SK-N-SH (cell line): ENCODE data around the gene PIP5K1B. TPM values are rescaled to one million over a fixed set of nuclear protein-coding genes. Genes with fewer than 3 reads are reported as not detected.

ENCODE experiments used
- CTCF ChIA-PET: fragments of 300-600, 350-600 bp; formaldehyde crosslinking; extraction: SDS; loops from one replicate; lab custom pipeline; 2021; lab: Yijun Ruan, JAX
- POLR2A ChIA-PET: fragments of 350-600 bp; sonication (Branson Sonifier 250); formaldehyde crosslinking; extraction: SDS; loops from one replicate; lab custom pipeline; 2020; ENCODE audit warnings: antibody characterized with exemption, inconsistent platforms; lab: Yijun Ruan, JAX
- DNase-seq: peaks from one replicate; pipeline ENCODE4 v3.0.0; 2012
- H2AFZ ChIP-seq: fragments of 200-600 bp; sonication (generic); 2 replicates; pipeline ENCODE4 v1.8.1; 2016; ENCODE audit warnings: antibody characterized with exemption, mild to moderate bottlenecking, low read depth
- H3F3A ChIP-seq: fragments of 200-600 bp; sonication (generic); replicated peaks from 2 replicates; pipeline ENCODE3; 2016; ENCODE audit warnings: antibody characterized with exemption, mild to moderate bottlenecking; ENCODE audit not compliant: insufficient read depth
- H3K27ac ChIP-seq, 2 experiments: fragments of 200-500 bp in 1 of 2; fragments of 200-600 bp in 1 of 2; sonication (Bioruptor generic) in 1 of 2; sonication (generic), shearing (Covaris generic) in 1 of 2; 2 replicates each; pipeline versions ENCODE4 v1.5.1 to v1.6.1; 2014 to 2016; ENCODE audit warnings: low read depth in 2 of 2, inconsistent platforms in 1 of 2, low read length in 1 of 2, mild to moderate bottlenecking in 1 of 2, mixed read lengths in 1 of 2
- H3K27me3 ChIP-seq: fragments of 200-600 bp; sonication (generic), shearing (Covaris generic); 2 replicates; pipeline ENCODE4 v1.6.1; 2016; ENCODE audit warnings: mixed run types; ENCODE audit not compliant: insufficient read depth
- H3K36me3 ChIP-seq, 2 experiments: fragments of 200-500 bp in 1 of 2; fragments of 200-600 bp in 1 of 2; sonication (Bioruptor generic) in 1 of 2; sonication (generic) in 1 of 2; replicated peaks in 1 of 2; 2 replicates each; pipeline versions ENCODE3 to v1.5.1; 2014 to 2016; ENCODE audit warnings: low read length in 1 of 2, mild to moderate bottlenecking in 1 of 2; ENCODE audit not compliant: insufficient read depth in 2 of 2, control insufficient read depth in 1 of 2
- H3K4me1 ChIP-seq, 2 experiments: fragments of 200-500 bp in 1 of 2; fragments of 200-600 bp in 1 of 2; sonication (Bioruptor generic) in 1 of 2; sonication (generic), shearing (Covaris generic) in 1 of 2; 2 replicates each; pipeline versions ENCODE4 v1.5.1 to v1.6.1; 2014 to 2016; ENCODE audit warnings: low read depth in 1 of 2, low read length in 1 of 2, mixed run types in 1 of 2; ENCODE audit not compliant: insufficient read depth in 2 of 2, control insufficient read depth in 1 of 2
- H3K4me2 ChIP-seq: fragments of 200-600 bp; sonication (generic), shearing (Covaris generic); 2 replicates; pipeline ENCODE4 v1.6.1; 2017; ENCODE audit warnings: mixed run types
- H3K4me3 ChIP-seq, 2 experiments: fragments of 200-500 bp in 1 of 2; fragments of 200-600 bp in 1 of 2; sonication (Bioruptor generic) in 1 of 2; sonication (generic), shearing (Covaris generic) in 1 of 2; 2 replicates each; pipeline versions ENCODE4 v1.5.1 to v1.8.1; 2014 to 2016; ENCODE audit warnings: low read depth in 2 of 2, inconsistent platforms in 1 of 2, low read length in 1 of 2, mild to moderate bottlenecking in 1 of 2, mixed read lengths in 1 of 2, moderate library complexity in 1 of 2
- H3K79me2 ChIP-seq: fragments of 200-600 bp; sonication (generic); 2 replicates; pipeline ENCODE4 v1.8.1; 2017; ENCODE audit warnings: mild to moderate bottlenecking; ENCODE audit not compliant: insufficient read depth
- H3K9ac ChIP-seq: fragments of 200-600 bp; sonication (generic); 2 replicates; pipeline ENCODE4 v1.6.1; 2017; ENCODE audit warnings: mixed run types
- H3K9me2 ChIP-seq: fragments of 200-600 bp; sonication (generic); 2 replicates; pipeline ENCODE4 v1.6.1; 2017; ENCODE audit warnings: mixed run types
- H3K9me3 ChIP-seq: fragments of 200-600 bp; sonication (generic); 2 replicates; pipeline ENCODE4 v1.6.1; 2017; ENCODE audit warnings: mixed run types, mild to moderate bottlenecking, moderate library complexity
- H4K20me1 ChIP-seq: fragments of 200-600 bp; sonication (generic); 2 replicates; pipeline ENCODE4 v1.6.1; 2017; ENCODE audit warnings: mild to moderate bottlenecking, mixed run types; ENCODE audit not compliant: insufficient read depth
- CHD2 ChIP-seq: fragments of 150-350 bp; IDR thresholded peaks from 2 replicates; pipeline ENCODE4 v1.6.1; 2018; ENCODE audit warnings: low read length; ENCODE audit not compliant: partially characterized antibody
- CTCF ChIP-seq: fragments of 200-600 bp; sonication (generic); IDR thresholded peaks from 2 replicates; pipeline ENCODE4 v1.6.1; 2017; ENCODE audit warnings: antibody characterized with exemption, mild to moderate bottlenecking, moderate library complexity
- FOSL2 ChIP-seq: IDR thresholded peaks from 2 replicates; pipeline ENCODE4 v1.4.0; 2012; ENCODE audit warnings: low read depth, mild to moderate bottlenecking, moderate library complexity, borderline replicate concordance
- FOXM1 ChIP-seq: IDR thresholded peaks from 2 replicates; pipeline ENCODE4 v1.4.0; 2012; ENCODE audit warnings: low read depth, mild to moderate bottlenecking
- GATA2 ChIP-seq: sonication (generic); formaldehyde crosslinking; IDR thresholded peaks from 2 replicates; pipeline ENCODE4 v1.5.0; 2020; ENCODE audit warnings: mild to moderate bottlenecking, missing genetic modification reagents
- IRF3 ChIP-seq: fragments of 150-350 bp; IDR thresholded peaks from 2 replicates; pipeline ENCODE4 v1.6.1; 2016; ENCODE audit warnings: mild to moderate bottlenecking, low read depth, low read length
- MAX ChIP-seq: IDR thresholded peaks from 2 replicates; pipeline ENCODE4 v1.4.0; 2012; ENCODE audit warnings: low read depth
- MEF2A ChIP-seq: IDR thresholded peaks from 2 replicates; pipeline ENCODE4 v1.4.0; 2012; ENCODE audit warnings: low read depth, borderline replicate concordance
- MXI1 ChIP-seq: IDR thresholded peaks from 2 replicates; pipeline ENCODE4 v1.6.1; 2012; ENCODE audit warnings: mild to moderate bottlenecking, low read depth, low read length, improper control_type of control experiment
- NFIC ChIP-seq: IDR thresholded peaks from 2 replicates; pipeline ENCODE4 v1.4.0; 2012; ENCODE audit warnings: borderline replicate concordance
- PBX3 ChIP-seq: IDR thresholded peaks from 2 replicates; pipeline ENCODE4; 2012
- RFX5 ChIP-seq: IDR thresholded peaks from 2 replicates; pipeline ENCODE4 v1.6.1; 2012; ENCODE audit warnings: mild to moderate bottlenecking, improper control_type of control experiment, low read length
- RXRA ChIP-seq: IDR thresholded peaks from 2 replicates; pipeline ENCODE4 v1.4.0; 2012; ENCODE audit warnings: low read depth, mild to moderate bottlenecking, borderline replicate concordance
- SIN3A ChIP-seq: IDR thresholded peaks from 2 replicates; pipeline ENCODE4 v1.6.1; 2012; ENCODE audit warnings: low read depth, mild to moderate bottlenecking, low read length, moderate library complexity, borderline replicate concordance
- SMC3 ChIP-seq: IDR thresholded peaks from 2 replicates; pipeline ENCODE4 v1.6.1; 2012; ENCODE audit warnings: low read depth, low read length, improper control_type of control experiment
- USF1 ChIP-seq: IDR thresholded peaks from 2 replicates; pipeline ENCODE4 v1.4.0; 2012; ENCODE audit warnings: low read depth, borderline replicate concordance
- USF2 ChIP-seq: fragments of 150-350 bp; IDR thresholded peaks from 2 replicates; pipeline ENCODE4 v1.6.1; 2017; ENCODE audit warnings: antibody characterized with exemption, low read length, low read depth, borderline replicate concordance
- YY1 ChIP-seq: IDR thresholded peaks from 2 replicates; pipeline ENCODE4 v1.4.0; 2012; ENCODE audit warnings: low read depth, mild to moderate bottlenecking
- WGBS: methylation state at CpG from one replicate; pipeline ENCODE4 v1.1.6; 2017; ENCODE audit warnings: low lambda C conversion rate; 5-methylcytosine and 5-hydroxymethylcytosine counted together
- polyA plus RNA-seq, 3 experiments: library from polyadenylated mRNA; depleted of rRNA; stranded (reverse); fragments of >200 nt; gene quantifications; 2 replicates each; pipeline ENCODE4 v1.2.3, GENCODE V29; 2012

Gene PIP5K1B
- polyA plus RNA-seq, 1 of the 3 experiments (the other 2 are of a cell fraction), result not detected

GRCh38 chr9:68819065-68819464 is 114.0 kb downstream of the PIP5K1B start:
- Histone ChIP-seq H3K9ac (no peak overlapping the region), H3K4me2 (no peak overlapping the region), H3K9me2 (no peaks in the 10 kb centered on the region; the same call in 1 of the 2 replicates), H4K20me1 (no peaks in the 10 kb centered on the region), H3K4me3 (no peak overlapping the region), H3K36me3 (no peaks in the 10 kb centered on the region)
- ChIA-PET POLR2A (no interaction called here), CTCF (no interaction called here)
- WGBS, result 7% methylated on average over 2 of the region's 2 CpGs
- no peak for TF ChIP-seq PBX3
- TF ChIP-seq, all 33 proteins: peak for 0
- Histone ChIP-seq H3K27me3 (peaks cover 8% of the 10 kb centered on the region), H3K4me1 (no peaks in the 10 kb centered on the region), H3K27ac (no peak overlapping the region), H3F3A (no peaks in the 10 kb centered on the region), H3K9me3 (no peaks in the 10 kb centered on the region), H3K79me2 (no peaks in the 10 kb centered on the region), H2AFZ (no peak overlapping the region)
- DNase-seq, result no peak

GRCh38 chr9:68821911-68822310 is 116.9 kb downstream of the PIP5K1B start:
- Histone ChIP-seq H3K27ac (no peak overlapping the region), H2AFZ (no peak overlapping the region), H4K20me1 (no peaks in the 10 kb centered on the region), H3K9ac (no peak overlapping the region), H3K9me3 (no peaks in the 10 kb centered on the region), H3K4me1 (no peaks in the 10 kb centered on the region), H3K36me3 (no peaks in the 10 kb centered on the region), H3F3A (no peaks in the 10 kb centered on the region), H3K4me3 (no peak overlapping the region), H3K27me3 (peaks cover 15% of the 10 kb centered on the region; the same call in 1 of the 2 replicates), H3K79me2 (no peaks in the 10 kb centered on the region), H3K4me2 (no peak overlapping the region), H3K9me2 (no peaks in the 10 kb centered on the region; the same call in 1 of the 2 replicates)
- DNase-seq, result no peak
- POLR2A ChIA-PET, result no interaction called here
- CTCF ChIA-PET, result no interaction called here
- whole genome bisulfite sequencing, result 3% methylated on average over 2 of the region's 2 CpGs
- TF ChIP-seq PBX3 (no peak), CHD2 (no peak), MEF2A (no peak), SMC3 (no peak), MAX (no peak), NFIC (no peak), CTCF (no peak), USF1 (no peak), FOSL2 (no peak), USF2 (no peak), RXRA (no peak), SIN3A (no peak), GATA2 (CRISPR knock-in tag) (no peak), RFX5 (no peak), MXI1 (no peak), IRF3 (no peak), YY1 (no peak), FOXM1 (no peak)
